AG04450 (cell line): ENCODE data around the gene IQCB1. TPM values are rescaled to one million over a fixed set of nuclear protein-coding genes. Genes with fewer than 3 reads are reported as not detected.
"Not testable (repeated sequence)": the region's sequence is repeated elsewhere in the genome, so short reads cannot be mapped to it uniquely, and the experiment has no call there.

Experiments
- CTCF ChIA-PET: fragments of 300-600, 350-600 bp; formaldehyde crosslinking; extraction: SDS; loops from one replicate; lab custom pipeline; 2022; ENCODE audit warnings: antibody characterized with exemption, inconsistent platforms; lab: Charles Lee
- POLR2A ChIA-PET: fragments of 350-600 bp; formaldehyde crosslinking; extraction: SDS; loops from one replicate; lab custom pipeline; 2021; ENCODE audit warnings: antibody characterized with exemption, inconsistent platforms; lab: Yijun Ruan, JAX
- DNase-seq: peaks from one replicate; pipeline ENCODE4 v3.0.0-alpha.2; 2011; ENCODE audit warnings: low read depth, low spot score
- H3K27ac ChIP-seq: one replicate; pipeline ENCODE4 v1.5.1; 2012; ENCODE audit warnings: low read depth, low read length, control low read depth
- H3K27me3 ChIP-seq: one replicate; pipeline ENCODE4 v1.6.0; 2012; ENCODE audit warnings: low read length; ENCODE audit not compliant: control insufficient read depth, insufficient read depth
- H3K4me3 ChIP-seq: 2 replicates; pipeline ENCODE4 v1.5.1; 2011; ENCODE audit warnings: mild to moderate bottlenecking, low read depth, low read length, control low read depth
- H3K9me3 ChIP-seq: 2 replicates; pipeline ENCODE4 v1.5.1; 2012; ENCODE audit warnings: low read length; ENCODE audit not compliant: control insufficient read depth, insufficient read depth
- polyA plus RNA-seq: library from polyadenylated mRNA; depleted of rRNA; stranded (reverse); fragments of >200 nt; gene quantifications from 2 replicates; pipeline ENCODE4 v1.2.3, GENCODE V29; 2011
- TF ChIP-seq, protein P1 (sequence below): IDR thresholded peaks from 2 replicates; pipeline ENCODE4 v1.5.1; 2011; ENCODE audit warnings: low read depth, low read length, control low read depth, inconsistent platforms

IQCB1 gene
- polyA plus RNA-seq, 1 experiment: 19.3 TPM

DNA sequence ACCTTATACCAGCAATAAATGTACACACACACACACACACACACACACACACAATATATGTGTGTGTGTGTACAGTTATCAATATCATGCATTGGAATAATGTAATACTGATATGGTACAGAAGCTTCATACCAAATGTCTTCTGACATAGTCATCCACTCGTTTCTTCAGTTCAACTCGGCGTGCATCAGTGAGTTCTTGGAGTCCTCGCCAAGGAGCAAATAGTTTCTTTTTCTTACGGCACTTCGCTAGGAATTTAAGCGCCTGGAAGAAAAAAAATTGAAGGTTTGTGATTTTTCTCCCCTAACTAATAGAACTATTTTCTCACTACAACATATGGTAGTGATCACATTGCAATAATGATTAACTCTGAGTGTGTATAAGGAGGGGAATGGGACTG is 53.2 kb downstream of the IQCB1 start:
- H3K9me3 ChIP-seq: no peaks in the 10 kb centered on the region
- POLR2A ChIA-PET: no interaction called here
- H3K27me3 ChIP-seq: no peaks in the 10 kb centered on the region
- no peak for DNase-seq
- H3K4me3 ChIP-seq: no peak overlapping the region
- no peak overlapping the region for H3K27ac ChIP-seq
- CTCF ChIA-PET: no interaction called here
- TF ChIP-seq, protein P1, sequence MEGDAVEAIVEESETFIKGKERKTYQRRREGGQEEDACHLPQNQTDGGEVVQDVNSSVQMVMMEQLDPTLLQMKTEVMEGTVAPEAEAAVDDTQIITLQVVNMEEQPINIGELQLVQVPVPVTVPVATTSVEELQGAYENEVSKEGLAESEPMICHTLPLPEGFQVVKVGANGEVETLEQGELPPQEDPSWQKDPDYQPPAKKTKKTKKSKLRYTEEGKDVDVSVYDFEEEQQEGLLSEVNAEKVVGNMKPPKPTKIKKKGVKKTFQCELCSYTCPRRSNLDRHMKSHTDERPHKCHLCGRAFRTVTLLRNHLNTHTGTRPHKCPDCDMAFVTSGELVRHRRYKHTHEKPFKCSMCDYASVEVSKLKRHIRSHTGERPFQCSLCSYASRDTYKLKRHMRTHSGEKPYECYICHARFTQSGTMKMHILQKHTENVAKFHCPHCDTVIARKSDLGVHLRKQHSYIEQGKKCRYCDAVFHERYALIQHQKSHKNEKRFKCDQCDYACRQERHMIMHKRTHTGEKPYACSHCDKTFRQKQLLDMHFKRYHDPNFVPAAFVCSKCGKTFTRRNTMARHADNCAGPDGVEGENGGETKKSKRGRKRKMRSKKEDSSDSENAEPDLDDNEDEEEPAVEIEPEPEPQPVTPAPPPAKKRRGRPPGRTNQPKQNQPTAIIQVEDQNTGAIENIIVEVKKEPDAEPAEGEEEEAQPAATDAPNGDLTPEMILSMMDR: no peak

DNA sequence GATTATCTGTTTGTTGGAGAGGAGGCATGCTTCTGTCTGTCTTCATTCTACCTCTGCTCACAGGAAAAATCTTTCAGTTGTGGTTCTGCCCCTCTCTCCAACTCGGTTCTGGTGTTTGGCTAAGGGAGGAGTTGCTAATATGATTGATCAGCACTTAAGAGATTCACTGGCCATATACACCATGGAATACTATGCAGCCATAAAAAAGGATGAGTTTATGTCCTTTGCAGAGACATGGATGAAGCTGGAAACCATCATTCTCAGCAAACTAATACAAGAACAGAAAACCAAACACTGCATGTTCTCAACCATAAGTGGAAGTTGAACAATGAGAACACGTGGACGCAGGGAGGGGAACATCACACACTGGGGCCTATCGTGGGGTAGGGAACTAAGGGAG is 59.8 kb downstream of the IQCB1 start:
- POLR2A ChIA-PET, DNase-seq, CTCF ChIA-PET: not testable (repeated sequence)

DNA sequence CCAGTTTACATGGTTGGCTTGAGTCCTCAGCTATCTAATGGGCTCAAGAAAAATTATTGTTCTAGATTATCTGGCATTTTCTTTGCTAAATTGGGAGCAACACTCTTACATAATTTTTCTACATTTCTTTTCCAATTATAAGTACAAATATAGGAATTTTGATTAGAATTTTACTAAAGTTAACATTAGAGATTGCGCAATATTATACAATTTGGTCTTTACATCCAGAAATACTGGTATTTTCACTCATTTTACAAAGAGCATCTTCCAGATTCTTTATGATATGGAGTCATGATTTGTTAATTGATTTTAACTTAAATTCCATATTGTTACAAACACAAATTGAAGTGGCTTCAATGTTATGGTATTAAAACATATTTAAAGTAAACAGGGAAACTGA is 65.6 kb downstream of the IQCB1 start:
- Histone ChIP-seq H3K4me3 (no peak overlapping the region), H3K9me3 (no peaks in the 10 kb centered on the region), H3K27me3 (no peaks in the 10 kb centered on the region), H3K27ac (no peak overlapping the region)
- POLR2A ChIA-PET: no interaction called here
- CTCF ChIA-PET: no interaction called here
- TF ChIP-seq, protein P1: no peak
- DNase-seq: no peak

More for the DNA sequence above, 59.8 kb downstream of the IQCB1 start:
- H3K27ac ChIP-seq, H3K9me3 ChIP-seq, H3K27me3 ChIP-seq, H3K4me3 ChIP-seq: not testable (repeated sequence)

DNA sequence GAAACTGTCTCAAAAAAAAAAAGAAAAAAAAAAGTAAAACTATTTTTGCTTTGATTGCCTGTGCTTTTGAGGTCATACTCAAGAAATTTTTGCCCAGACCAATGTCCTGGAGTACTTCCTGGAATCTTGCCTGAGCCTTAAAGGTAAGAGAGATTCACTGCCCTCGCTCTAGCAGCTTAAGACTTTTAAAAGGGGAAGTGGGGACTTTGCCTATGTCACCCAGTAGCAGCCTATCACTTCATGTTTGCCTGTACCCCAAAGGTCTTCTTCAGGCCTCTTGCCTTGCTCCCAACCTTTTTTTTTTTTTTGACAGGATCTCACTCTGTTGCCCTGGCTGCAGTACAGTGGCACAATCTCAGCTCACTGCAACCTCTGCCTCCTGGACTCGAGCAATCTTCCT is 66.4 kb downstream of the IQCB1 start:
- H3K27me3 ChIP-seq: no peaks in the 10 kb centered on the region
- H3K9me3 ChIP-seq: no peaks in the 10 kb centered on the region
- ChIA-PET POLR2A (no interaction called here), CTCF (no interaction called here)
- no peak overlapping the region for H3K27ac ChIP-seq
- H3K4me3 ChIP-seq: no peak overlapping the region
- TF ChIP-seq, protein P1: no peak
- no peak for DNase-seq

DNA sequence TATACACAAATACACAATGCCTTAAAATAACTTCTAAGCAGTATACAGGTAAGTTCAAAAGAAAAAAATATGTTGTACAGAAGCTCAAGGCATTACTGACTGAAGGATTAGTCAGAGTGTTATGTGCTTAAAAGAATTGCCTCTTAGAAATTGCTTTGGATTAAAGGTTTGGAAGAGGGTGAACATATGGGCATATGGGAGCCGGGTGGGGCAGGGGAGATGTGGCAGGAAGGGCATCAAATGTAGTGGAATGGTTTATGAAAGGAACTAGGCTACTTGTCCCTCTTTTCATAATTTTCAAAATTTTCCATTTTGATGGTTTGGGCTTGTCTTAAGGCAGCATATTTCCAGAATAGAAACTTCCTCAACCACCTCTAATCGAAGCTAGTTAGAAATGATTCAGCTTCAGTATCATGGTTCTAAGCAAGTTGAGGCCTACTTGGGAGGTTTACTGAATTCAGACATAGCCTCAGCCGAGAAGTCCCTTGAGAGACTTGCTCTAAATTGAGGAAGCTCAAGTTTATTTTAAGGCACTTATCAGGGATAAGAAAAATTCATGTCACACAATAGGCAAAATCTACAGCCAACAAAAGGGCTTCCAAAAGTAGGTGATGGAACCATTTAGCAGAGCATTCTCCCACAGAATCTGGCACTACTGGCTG is 75.2 kb downstream of the IQCB1 start:
- POLR2A ChIA-PET: no interaction called here
- Histone ChIP-seq H3K27me3 (peaks cover 7% of the 10 kb centered on the region), H3K9me3 (no peaks in the 10 kb centered on the region), H3K4me3 (no peak overlapping the region), H3K27ac (no peak overlapping the region)
- TF ChIP-seq, protein P1: no peak
- DNase-seq: no peak
- CTCF ChIA-PET: no interaction called here
